Measurements from ENCODE around the gene CTNNA1.

The CTNNA1 gene

GRCh38 chr5:138946241-138946623 lies 193.0 kb downstream of the CTNNA1 start:
- TF ChIP-seq CTCF (IDR thresholded peaks at IDR 0.05; ENCODE audit: low read depth, low read length), result no peak
- no peak overlapping the region for H3K4me3 ChIP-seq (ENCODE audit: low read depth, low read length)

- no peak overlapping the region for H3K4me3 ChIP-seq (ENCODE audit: low read depth, low read length)
- no peak for TF ChIP-seq CTCF (IDR thresholded peaks at IDR 0.05; ENCODE audit: low read depth, low read length)
Observed at GRCh38 chr5:138946831-138947560, 193.8 kb downstream of the CTNNA1 start.

- H3K4me3 ChIP-seq (ENCODE audit: low read depth, low read length), result no peak overlapping the region
- no peak for TF ChIP-seq CTCF (IDR thresholded peaks at IDR 0.05; ENCODE audit: low read depth, low read length)
Observed at GRCh38 chr5:138947780-138948179, 194.6 kb downstream of the CTNNA1 start.

GRCh38 chr5:138948471-138949222 lies 195.4 kb downstream of the CTNNA1 start:
- no peak overlapping the region for H3K4me3 ChIP-seq (ENCODE audit: low read depth, low read length)
- no peak for TF ChIP-seq CTCF (IDR thresholded peaks at IDR 0.05; ENCODE audit: low read depth, low read length)

GRCh38 chr5:138949223-138949574 lies 196.0 kb downstream of the CTNNA1 start:
- no peak for TF ChIP-seq CTCF (IDR thresholded peaks at IDR 0.05; ENCODE audit: low read depth, low read length)
- H3K4me3 ChIP-seq (ENCODE audit: low read depth, low read length), result no peak overlapping the region

- no peak overlapping the region for H3K4me3 ChIP-seq (ENCODE audit: low read depth, low read length)
- no peak for TF ChIP-seq CTCF (IDR thresholded peaks at IDR 0.05; ENCODE audit: low read depth, low read length)
Observed at GRCh38 chr5:138949988-138950387, 196.8 kb downstream of the CTNNA1 start.

GRCh38 chr5:138950421-138951031 lies 197.3 kb downstream of the CTNNA1 start:
- H3K4me3 ChIP-seq (ENCODE audit: low read depth, low read length), result no peak overlapping the region
- TF ChIP-seq CTCF (IDR thresholded peaks at IDR 0.05; ENCODE audit: low read depth, low read length), result no peak

Data from WI38 (cell line).